GM19324 (cell line): ENCODE data around the gene SVIL.

ENCODE experiments used
- ATAC-seq: cut with Tn5 transposase; IDR thresholded peaks from one replicate; pipeline ENCODE4 v1.9.1; 2021; ENCODE audit warnings: mild to moderate bottlenecking, moderate library complexity; ENCODE audit not compliant: unreplicated experiment, low FRiP score

Gene SVIL

GRCh38 chr10:29634764-29635625, at the start of gene SVIL:
TSS of gene SVIL (minus strand) at chr10:29634971. CDS start at chr10:29555058, 79,913 bp downstream.
- peak; percentile 14 for ATAC-seq

GRCh38 chr10:29681676-29682448, 47.1 kb upstream of the SVIL start:
- no peak for ATAC-seq

- ATAC-seq, result no peak
These were observed 45.3 kb upstream of the SVIL start for GRCh38 chr10:29680091-29680490.

- no peak for ATAC-seq
These were observed 42.0 kb upstream of the SVIL start for GRCh38 chr10:29676732-29677131.

GRCh38 chr10:29675984-29676383, 41.2 kb upstream of the SVIL start:
- ATAC-seq, result no peak

GRCh38 chr10:29671968-29672367, 37.2 kb upstream of the SVIL start:
- no peak for ATAC-seq

- ATAC-seq, result no peak
These were observed 36.5 kb upstream of the SVIL start for GRCh38 chr10:29671228-29671780.

GRCh38 chr10:29670761-29671160, 36.0 kb upstream of the SVIL start:
- no peak for ATAC-seq

- ATAC-seq, result no peak
These were observed 34.4 kb upstream of the SVIL start for GRCh38 chr10:29669149-29669548.

- no peak for ATAC-seq
These were observed 33.9 kb upstream of the SVIL start for GRCh38 chr10:29668628-29669027.

- no peak for ATAC-seq
These were observed 32.4 kb upstream of the SVIL start for GRCh38 chr10:29667191-29667590.

GRCh38 chr10:29666201-29666600, 31.4 kb upstream of the SVIL start:
- ATAC-seq, result no peak

GRCh38 chr10:29663718-29664117, 28.9 kb upstream of the SVIL start:
- ATAC-seq, result no peak

GRCh38 chr10:29658984-29659965, 24.5 kb upstream of the SVIL start:
- peak; percentile 84 for ATAC-seq

- ATAC-seq, result no peak
These were observed 23.0 kb upstream of the SVIL start for GRCh38 chr10:29657719-29658274.

GRCh38 chr10:29656451-29656992, 21.8 kb upstream of the SVIL start:
- no peak for ATAC-seq

GRCh38 chr10:29652192-29652591, 17.4 kb upstream of the SVIL start:
- ATAC-seq, result no peak

- no peak for ATAC-seq
These were observed 17.0 kb upstream of the SVIL start for GRCh38 chr10:29651767-29652166.

GRCh38 chr10:29650552-29650944, 15.8 kb upstream of the SVIL start:
- ATAC-seq, result no peak
